ENCODE data around the gene PTPRJ.

DNA sequence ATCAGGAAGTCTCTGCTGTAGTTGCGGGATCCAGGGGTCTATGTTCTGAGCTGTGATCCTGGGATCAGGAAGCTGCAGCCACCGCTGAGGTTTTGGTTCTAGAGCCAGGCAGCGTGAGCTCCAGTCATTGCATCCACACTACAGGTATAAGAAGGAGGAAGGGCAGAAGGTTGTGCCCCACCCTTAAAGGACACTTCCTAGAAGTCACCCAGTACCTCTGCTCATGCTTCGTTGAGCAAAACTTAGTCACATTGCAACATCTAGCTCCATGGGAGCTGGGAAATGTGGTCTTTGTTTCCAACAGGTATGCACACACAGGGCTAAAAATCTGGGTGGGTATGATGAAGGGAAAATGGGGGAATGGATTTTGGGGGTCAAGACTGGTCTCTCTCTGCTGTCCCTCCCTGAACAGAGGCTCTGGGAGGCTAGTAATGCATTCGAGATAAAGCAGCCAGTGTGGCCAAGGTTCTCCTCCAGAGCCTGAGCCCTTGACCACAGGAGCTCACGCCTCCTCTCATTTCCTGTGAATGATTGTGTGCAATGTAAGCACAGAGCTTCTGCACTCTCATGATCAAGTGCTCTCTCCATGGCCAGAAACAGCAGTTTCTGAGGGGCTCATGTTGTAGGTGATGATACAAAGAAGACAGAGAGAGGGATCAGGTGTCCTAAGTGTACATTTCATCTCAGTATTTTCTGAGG is 149.5 kb downstream of the PTPRJ start:
- TF ChIP-seq, protein P1, sequence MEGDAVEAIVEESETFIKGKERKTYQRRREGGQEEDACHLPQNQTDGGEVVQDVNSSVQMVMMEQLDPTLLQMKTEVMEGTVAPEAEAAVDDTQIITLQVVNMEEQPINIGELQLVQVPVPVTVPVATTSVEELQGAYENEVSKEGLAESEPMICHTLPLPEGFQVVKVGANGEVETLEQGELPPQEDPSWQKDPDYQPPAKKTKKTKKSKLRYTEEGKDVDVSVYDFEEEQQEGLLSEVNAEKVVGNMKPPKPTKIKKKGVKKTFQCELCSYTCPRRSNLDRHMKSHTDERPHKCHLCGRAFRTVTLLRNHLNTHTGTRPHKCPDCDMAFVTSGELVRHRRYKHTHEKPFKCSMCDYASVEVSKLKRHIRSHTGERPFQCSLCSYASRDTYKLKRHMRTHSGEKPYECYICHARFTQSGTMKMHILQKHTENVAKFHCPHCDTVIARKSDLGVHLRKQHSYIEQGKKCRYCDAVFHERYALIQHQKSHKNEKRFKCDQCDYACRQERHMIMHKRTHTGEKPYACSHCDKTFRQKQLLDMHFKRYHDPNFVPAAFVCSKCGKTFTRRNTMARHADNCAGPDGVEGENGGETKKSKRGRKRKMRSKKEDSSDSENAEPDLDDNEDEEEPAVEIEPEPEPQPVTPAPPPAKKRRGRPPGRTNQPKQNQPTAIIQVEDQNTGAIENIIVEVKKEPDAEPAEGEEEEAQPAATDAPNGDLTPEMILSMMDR (IDR thresholded peaks at IDR 0.05; ENCODE audit: low read depth, low read length, poor library complexity, severe bottlenecking) = no peak
- TF ChIP-seq EZH2phosphoT487 (IDR thresholded peaks at IDR 0.05; ENCODE audit: borderline replicate concordance, low read length) = no peak
